Stimulated activated CD8-positive, alpha-beta memory T cell treated with anti-CD3 and anti-CD28 coated beads, Interleukin-2, amount 100 ng/mL, for 1 hour (primary cell): Measurements from ENCODE around the gene MYO7A.

Source experiments
- DNase-seq, 2 donors: peaks; one replicate each; pipeline ENCODE4 v3.0.0-alpha.2; 2020; ENCODE audit warnings: low read depth in 2 of 2

The MYO7A gene

DNA sequence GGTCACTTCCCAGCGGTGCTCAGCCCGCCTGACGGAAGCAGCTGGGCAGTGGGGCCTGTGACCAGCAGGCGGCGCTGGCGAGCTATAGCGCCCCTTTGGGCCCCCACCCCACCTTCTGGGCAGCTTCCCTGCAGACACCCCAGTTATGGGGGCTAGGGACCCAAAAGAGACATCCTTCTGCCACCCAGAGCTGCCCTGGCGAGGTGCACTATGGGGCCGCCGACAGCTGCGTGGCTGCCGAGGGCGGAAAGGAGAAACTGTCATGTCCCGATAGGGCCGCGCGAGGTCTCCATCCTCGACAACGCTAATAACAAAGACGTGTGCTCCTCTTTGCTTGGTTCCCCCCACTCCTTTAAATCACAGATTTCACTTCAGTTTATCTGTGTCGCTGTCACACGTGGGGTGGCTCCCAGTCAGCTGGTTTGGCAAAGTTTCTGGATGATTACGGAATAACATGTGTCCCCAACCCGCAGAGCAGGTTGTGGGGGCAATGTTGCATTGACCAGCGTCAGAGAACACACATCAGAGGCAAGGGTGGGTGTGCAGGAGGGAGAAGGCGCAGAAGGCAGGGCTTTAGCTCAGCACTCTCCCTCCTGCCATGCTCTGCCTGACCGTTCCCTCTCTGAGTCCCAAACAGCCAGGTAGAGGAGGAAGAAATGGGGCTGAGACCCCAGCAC is 673 bp upstream of the MYO7A start:
- peak; percentile 19 to 31 for DNase-seq

DNA sequence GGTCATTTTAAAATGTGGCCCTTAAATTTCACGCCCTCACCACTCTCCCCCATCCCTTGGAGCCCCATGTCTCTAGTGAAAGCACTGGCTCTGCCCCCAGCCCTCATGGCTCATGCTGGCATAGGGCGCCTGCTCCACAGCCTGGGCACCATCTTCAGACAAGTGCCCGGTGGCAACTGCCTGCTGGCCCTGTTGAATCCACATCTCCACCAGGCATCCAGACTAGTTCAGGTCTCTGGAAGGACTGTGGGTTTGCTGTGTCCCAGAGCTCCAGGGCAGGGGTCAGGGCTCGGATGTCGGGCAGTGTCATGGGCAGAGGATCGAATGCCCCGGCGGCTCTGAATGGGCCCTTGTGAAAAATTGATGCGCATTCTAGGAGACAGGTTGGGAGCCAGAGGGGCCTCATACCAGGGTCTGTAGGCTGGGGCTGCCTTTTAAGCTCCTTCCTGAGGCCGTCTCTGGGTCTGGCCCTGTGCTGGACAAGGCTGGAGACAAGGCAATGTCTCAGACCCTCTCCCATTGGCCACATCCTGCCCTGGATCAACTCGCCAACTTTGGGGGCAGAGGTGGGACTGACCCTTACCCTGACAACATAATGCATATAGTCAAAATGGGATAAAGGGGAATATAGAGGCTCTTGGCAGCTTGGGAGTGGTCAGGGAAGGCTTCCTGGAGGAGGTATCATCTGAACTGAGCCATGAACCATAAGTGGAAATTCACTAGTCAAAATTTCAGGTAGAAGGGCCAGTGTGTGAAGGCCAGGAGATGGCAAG is 1.2 kb downstream of the MYO7A start:
- DNase-seq: no peak

DNA sequence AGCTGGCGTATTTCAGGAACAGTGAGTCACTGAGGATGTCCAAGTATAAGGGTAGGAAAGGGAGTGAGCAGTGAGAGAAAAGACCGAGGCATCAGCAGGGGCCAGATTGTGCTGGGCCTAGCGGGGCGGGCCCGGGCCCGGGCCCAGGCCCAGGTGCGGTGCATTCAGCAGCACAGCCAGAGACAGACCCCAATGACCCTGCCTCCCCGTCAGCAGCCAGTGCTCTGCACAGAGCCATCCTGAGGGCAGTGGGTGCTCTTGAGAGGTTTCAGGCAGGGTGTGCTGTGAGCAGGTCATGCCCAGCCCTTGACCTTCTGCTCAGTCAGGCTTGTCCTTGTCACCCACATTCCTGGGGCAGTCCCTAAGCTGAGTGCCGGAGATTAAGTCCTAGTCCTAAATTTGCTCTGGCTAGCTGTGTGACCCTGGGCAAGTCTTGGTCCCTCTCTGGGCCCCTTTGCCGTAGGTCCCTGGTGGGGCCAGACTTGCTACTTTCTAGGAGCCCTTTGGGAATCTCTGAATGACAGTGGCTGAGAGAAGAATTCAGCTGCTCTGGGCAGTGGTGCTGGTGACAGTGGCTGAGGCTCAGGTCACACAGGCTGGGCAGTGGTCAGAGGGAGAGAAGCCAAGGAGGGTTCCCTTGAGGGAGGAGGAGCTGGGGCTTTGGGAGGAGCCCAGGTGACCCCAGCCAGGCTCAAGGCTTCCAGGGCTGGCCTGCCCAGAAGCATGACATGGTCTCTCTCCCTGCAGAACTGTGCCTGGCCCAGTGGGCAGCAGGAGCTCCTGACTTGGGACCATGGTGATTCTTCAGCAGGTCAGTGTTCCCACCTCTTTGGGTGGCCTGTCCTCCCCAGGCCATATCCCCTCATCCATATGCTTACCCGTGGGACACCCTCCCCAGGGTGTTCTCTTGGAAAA is 2.1 kb downstream of the MYO7A start:
- no peak for DNase-seq

DNA sequence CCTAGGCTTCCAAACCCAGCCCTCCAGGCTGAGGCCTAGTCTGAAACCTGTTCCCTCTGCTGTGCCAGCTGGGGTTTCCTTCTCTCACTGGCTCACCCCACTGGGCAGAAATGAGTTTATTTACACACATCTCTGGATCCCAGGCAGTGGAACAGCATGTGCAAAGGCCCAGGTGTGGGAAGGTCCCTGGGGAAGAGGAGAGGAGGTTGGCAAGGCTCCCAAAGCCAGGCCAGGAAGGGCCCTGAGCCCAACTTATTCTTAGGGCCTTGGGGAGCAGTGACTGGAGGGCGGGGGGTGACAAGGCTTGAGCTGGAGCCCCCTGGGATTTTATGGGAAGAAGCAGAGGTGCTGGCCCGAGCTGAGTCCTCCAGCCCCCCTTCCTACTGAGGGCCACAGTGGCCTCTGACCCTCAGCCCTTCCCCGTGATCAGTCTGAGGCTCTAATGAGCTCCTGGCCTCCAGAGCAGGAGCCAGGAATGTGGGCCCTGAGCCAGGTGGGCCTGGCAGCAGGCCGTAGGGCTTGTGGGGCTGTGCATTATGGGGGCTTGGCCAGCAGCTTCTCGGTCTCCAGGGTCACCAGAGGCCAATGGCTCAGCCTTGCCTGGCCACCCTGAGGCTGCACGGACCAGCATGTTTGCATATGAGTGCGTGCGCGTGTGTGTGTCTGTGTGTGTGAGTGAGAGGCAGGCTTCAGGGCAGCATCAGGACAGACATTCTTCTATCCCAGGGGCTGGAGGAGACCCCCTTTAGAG is 2.9 kb downstream of the MYO7A start:
- no peak for DNase-seq

DNA sequence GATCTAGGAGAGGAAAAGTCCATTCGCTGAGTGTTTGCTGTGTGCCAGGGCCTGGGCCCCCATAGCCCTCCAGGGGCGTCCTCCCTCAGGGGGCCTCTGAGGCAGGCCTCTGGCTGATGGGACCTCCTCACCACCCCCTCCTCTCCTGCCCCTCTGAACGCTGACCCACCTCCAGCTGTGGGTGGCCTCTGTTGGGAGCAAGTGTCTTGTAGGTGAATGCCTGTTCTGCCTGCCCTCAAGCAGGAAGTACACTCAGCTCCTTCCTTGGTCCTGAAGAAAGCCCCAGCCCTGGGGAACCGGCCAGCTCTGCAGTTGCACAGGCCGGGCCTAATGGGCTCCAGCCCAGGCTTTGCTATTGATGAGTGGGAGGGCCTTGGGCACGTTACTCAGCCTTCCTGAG is 3.5 kb downstream of the MYO7A start:
- no peak for DNase-seq

DNA sequence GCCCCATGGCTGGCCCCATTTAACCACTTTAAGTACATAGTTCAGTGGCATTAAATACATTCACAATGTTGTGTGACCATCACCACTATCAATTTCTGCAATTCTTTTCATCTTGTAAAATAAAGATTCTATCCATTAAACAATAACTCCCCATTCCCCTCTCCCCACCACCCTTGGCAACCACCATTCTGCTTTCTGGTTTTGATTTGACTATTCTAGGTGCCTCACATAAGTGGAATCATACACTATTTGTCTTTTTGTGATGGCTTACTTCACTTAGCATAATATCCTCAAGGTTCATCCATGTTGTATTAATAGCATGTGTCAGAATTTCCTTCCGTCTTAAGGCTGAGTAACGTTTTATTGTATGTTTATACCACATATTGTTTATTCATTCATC is 7.0 kb downstream of the MYO7A start:
- DNase-seq: no peak

DNA sequence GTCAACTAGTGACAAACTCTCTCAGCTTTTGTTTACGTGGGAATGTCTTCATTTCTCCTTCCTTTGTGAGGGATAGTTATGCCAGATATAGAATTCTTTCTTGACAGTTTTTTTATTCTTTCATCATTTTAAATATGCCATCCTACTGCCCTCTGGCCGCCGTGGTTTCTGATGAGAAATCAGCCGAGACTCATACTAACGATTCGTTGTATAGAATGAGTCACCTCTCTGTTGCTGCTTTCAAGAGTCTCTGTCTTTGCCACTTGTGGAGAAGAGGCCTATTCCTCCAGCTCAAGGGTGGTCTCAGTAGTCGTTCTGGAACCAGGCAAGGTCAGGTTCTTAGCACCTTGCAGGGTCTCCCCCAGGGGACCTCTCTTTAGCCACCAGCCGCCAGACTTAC is 8.0 kb downstream of the MYO7A start:
- DNase-seq: no peak

DNA sequence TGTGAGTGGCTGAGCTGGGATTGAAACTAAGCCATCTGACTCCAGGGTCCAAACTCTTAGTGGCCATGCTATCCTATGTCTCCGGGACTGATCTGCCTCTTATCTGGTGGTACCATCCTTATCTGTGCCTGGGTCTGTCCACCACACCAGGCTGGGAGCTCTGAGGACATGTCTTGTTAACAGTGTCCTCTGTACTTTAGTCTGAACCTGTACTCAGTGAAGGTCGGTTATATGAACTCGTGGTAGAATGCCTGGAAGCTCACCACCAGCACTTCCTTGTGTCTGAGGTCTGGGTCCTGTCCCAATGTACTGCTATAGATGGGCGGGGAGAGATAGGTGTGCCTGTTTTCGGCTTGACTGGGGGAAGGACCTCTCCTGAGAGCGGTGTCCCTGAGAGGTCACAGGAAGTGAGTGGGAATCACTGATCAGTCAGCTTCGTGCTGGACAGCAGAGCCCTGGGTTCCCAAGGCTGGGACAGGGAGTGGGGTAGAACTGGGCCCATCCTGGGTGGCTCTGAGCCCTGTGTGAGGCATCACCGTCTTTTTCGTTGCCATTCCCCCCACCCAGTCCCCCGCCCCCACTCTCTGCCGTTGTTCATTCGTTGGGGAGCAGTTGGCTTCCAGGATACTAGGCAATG is 8.9 kb downstream of the MYO7A start:
- no peak for DNase-seq

DNA sequence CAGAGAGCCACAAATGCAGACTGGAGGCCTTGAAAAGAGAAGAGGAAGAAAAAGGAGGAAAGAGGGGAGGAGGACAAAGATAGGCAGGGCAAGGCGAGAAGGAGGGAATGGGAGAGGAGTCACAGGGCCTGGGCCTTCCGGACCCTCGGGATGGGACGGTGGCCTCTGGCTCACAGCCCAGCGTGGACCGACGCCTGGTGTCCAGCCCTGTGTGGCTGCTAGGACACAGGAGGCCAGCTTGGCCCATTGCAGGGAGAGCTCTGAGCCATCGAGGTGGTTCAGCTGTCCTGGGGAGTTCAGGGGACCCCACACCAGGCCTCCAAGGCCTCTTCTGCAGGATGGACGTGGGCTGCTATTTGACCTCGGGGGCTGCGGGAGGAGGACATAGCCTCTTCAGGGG is 9.4 kb downstream of the MYO7A start:
- no peak for DNase-seq

DNA sequence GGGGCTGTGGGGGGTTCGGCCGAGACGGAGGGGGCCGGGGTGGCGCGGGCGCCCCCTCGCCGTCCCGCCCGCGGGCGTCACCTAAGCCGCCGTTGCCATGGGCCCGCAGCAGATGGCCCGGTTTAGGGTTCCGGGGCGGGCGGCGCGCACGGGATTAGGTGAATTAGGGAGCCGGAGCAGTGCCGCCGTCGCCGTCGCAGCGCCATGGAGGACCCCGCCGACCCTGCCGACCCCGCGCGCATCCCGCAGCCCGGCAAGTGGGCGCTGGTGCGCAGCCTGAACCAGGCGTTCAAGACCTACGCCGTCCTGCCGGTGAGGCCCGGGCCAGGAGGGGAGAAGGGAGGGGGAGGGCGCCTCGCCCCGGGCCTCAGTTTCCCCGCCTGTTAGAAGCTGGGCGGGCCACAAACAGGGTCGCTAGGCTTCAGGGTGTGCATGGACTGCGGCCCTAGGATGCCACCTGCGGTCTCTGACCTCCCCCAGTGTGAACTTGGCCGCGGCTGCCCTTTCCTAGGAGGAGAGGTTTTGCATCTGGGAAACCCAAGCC is 10.1 kb downstream of the MYO7A start:
- no peak for DNase-seq

DNA sequence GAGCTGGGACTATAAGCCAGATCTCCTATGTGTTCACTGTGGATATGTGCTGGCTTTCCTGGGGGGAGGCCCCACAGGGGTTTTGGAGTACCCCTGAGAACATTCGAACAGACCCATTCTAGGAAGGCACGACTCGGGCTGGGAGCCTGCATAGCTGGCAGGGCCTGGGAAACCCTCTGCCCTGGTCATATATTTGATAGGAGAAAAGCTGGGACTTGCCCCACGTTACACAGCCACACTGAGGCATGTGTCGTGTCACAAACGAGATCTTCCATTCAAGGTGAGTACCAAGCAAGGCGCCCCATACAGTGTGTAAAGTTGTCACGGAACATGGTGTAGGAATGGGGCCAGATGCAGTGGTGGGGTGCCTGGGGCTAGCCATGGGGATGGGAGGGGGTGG is 11.2 kb downstream of the MYO7A start:
- DNase-seq: no peak

DNA sequence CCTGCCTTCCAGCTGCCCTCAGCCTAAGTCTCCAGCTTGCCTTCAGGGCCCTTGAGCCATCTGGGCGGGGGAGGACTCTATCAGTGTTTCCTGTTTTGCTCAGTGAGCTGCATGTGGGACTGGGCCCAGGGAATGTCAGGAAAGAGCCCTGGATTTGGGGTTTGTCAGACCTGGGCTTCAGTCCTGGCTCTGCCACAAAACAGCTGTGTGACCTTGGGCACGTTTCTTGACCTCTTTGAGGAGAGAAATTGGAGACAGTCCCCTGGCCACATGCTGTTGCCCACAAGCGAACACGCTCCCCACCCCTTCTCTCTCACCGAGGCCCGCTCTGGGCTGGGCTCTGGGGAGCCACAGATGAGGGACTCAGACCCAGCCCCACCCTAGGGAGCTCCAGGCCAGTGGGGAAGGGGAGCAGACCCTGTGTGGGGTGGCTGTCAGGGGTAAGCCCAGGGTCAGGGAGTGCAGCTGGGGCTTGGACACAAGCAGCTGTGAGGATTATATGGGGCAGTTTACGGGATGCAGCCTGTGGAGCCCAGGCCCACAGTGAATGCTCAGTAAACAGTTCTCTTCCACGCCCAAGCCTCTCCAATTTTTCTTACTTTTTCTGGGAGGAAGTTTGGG is 12.3 kb downstream of the MYO7A start:
- no peak for DNase-seq

DNA sequence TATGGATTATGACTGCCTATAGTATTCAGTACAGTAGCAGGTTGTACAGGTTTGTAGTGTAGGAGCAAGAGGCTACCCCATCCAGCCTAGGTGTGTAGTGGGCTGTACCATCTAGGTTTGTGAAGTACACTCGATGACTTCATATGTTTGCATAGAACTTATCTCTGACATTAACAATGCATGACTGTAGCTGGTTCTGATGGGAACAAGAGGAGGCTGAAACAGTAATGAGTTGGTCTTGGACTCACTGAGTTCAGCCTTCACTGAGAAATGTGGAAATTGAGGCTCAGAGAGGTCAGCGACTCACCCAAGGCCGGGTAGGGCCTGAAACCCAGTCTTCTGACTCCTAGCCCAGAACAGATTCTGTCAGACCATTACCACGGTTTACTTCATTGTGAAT is 13.0 kb downstream of the MYO7A start:
- no peak for DNase-seq

DNA sequence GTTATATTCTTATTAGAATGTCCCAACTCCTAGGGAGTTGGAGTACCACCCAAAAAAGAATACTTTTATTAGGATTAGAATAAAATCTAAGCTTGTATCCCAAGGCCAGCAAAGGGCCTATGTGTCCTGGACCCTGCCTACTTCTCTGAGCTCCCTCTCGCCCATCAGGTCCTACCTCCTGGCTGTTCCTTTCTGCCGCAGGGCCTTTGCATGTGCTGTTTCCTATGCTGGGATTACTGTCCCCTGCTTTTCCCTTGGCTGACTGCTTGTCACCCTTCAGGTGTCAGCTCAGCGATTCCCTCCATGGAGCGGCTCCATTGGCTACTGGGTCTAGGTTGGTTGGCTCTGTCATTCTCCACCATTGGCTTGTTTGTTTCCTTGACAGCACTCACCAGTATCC is 13.4 kb downstream of the MYO7A start:
- no peak for DNase-seq

DNA sequence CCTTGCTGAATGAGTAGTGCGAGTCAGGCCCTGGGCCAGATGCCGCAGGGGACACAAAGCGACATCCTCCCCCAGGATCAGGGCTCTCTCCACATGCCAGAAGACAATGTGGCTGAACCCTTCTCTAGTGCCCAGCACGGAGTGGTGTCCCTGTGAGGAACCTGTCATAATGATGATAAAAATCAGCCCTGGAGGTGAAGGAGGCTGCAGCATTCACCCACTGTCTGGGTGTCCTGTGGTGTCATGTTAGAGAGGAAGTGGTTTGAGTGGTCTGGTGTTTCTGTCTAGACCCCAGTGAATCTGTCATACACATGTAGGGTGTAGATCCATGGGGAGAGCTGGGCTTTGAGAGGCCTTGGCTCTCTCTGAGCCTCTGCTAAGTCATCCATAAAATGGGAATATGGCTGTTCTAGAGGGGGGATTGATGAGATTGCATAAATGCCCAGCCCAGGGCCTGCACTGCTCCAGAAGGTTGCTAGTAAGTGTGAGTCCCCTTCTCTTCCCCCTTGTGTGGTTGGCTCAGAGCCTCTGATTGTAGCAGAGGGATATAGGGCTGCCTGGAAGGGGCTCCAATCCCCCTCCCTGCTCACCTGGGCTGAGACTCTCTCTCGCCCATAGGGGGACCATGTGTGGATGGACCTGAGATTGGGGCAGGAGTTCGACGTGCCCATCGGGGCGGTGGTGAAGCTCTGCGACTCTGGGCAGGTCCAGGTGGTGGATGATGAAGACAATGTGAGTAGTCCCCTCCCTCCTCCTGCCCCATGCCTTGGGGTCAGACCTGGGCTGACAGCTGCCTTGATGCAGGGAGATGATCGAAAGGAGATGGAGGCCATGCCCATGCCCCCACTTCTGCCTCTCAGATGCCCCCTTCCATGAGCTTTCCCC is 14.3 kb downstream of the MYO7A start:
- DNase-seq: peak in 1 of 2 donors; percentile 4

DNA sequence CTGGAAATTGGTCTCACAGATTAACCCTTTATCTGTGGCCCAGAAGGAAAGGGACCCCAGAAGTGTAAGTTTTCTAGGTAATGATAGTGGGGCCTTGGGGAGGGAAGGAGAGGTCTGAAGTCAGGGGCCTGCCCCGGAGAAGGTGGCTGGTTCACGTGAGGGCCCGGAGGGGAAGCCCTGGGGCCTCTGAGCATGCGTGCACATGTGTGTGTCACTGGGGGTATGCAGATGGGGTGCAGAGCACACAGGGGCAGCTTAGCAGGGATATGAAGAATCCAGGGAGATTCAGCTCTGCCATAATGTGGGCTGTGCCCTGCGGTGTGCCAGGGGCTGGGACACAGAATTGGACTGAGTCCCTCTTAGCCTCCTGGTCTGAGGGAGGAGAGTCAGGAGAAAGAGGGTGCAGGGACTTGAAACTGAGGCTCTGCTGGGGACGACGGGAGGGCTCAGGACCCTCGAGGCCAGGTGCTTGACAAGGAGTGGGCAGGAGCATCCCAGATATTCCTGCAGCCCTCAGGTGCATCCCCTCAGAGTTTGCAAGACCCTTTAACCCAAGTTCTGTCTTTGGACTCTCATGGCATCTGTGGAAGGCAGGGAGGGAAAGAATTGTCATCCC is 15.5 kb downstream of the MYO7A start:
- no peak for DNase-seq

DNA sequence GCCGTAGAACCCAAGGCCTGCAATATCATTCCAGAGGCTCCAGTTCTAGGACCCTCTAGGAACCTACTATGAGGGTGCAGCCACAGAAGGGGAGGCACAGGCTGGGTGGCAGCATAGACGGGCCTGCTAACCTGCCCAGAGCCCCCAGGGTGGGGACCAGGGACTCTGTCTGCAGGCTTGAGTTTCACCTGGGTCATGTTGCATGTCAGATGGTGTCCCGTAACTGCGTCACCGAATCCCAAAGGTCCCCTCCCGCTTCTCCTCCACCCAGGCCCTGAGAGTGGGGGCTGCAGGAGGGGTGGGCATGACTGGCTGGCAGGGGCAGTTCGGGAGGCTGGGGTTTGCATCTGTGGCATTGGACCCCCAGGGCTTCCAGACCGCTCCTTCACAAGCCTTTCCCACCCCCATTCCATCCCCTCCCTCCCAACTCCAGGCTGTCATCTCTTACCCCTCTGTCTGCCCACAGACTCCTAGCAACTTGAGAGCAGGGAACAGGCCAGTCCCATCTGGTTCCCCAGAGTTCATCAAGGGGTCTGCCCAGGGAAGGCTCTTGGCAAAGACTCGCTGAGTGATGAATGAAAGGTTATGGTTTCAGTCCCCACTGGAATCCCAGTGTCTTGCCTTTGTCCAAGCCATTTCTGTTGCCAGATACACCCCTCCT is 16.3 kb downstream of the MYO7A start:
- DNase-seq: no peak

DNA sequence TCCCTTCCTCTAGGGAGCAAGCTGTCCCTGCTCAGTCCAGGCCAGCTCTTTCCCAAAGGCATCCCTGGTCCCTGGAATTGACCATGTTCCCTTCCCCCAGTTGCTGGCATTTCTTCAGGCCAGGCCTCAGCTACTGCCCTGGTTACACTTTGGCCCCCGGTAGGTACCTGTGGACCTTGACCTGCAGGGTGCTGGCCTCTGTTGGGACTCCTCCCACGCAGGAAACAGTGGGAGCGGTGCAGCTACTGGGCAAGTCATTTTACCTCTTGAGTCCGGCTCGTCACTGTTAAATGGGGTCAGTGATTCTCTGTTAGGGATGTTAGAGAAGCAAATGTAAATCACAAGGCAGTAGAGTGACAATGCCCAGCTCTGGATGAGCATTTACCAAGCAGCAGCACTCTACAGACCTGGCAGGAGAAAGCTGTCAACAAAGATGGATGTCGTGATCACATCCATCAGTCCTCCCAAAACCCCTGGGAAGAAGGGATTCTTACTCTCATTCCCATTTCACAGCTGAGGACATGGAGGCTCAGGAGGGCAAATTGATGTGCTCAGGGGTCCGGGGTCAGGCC is 16.9 kb downstream of the MYO7A start:
- DNase-seq: no peak
